Endothelial cell (in vitro differentiated cells): Measurements from ENCODE around the gene CD226. TPM values are rescaled to one million over a fixed set of nuclear protein-coding genes. Genes with fewer than 3 reads are reported as not detected.

Experiments used
- DNase-seq: peaks from one replicate; pipeline ENCODE4 v3.0.0; 2021; ENCODE audit warnings: low spot score
- H3K27ac Mint-ChIP-seq: one replicate; pipeline ENCODE4 v1.8.0; 2021; ENCODE audit warnings: mixed read lengths, inconsistent platforms; ENCODE audit not compliant: unreplicated experiment
- H3K27me3 Mint-ChIP-seq: one replicate; pipeline ENCODE4 v1.8.0; 2021; ENCODE audit warnings: mild to moderate bottlenecking, moderate library complexity, mixed read lengths, inconsistent platforms; ENCODE audit not compliant: unreplicated experiment
- H3K36me3 Mint-ChIP-seq: one replicate; pipeline ENCODE4 v1.8.0; 2021; ENCODE audit warnings: mild to moderate bottlenecking, low read depth, mixed read lengths, inconsistent platforms; ENCODE audit not compliant: unreplicated experiment
- H3K4me1 Mint-ChIP-seq: one replicate; pipeline ENCODE4 v1.8.0; 2021; ENCODE audit warnings: mild to moderate bottlenecking, mixed read lengths, inconsistent platforms; ENCODE audit not compliant: unreplicated experiment
- H3K4me3 Mint-ChIP-seq: one replicate; pipeline ENCODE4 v1.8.0; 2021; ENCODE audit warnings: mild to moderate bottlenecking, mixed read lengths, inconsistent platforms; ENCODE audit not compliant: unreplicated experiment
- H3K9me3 Mint-ChIP-seq: one replicate; pipeline ENCODE4 v1.8.0; 2021; ENCODE audit warnings: mixed read lengths, inconsistent platforms; ENCODE audit not compliant: unreplicated experiment
- CTCF ChIP-seq: fragments of 200-600 bp; sonication (generic); IDR thresholded peaks from one replicate; pipeline ENCODE4 v1.5.0; 2021; ENCODE audit warnings: antibody characterized with exemption; ENCODE audit not compliant: unreplicated experiment
- long read RNA-seq: library from polyadenylated mRNA; unstranded; transcript quantifications from one replicate; pipeline ENCODE4 v2.0.0, GENCODE V29; 2020; ENCODE audit not compliant: unreplicated experiment
- total RNA-seq: library from RNA; stranded (reverse); fragmentation: NEBNext Ultra II Directional; extraction: Animal tissue kit (Norgen Biotek cat#: 25700); gene quantifications from one replicate; pipeline ENCODE4 v1.2.1, GENCODE V29; 2021; ENCODE audit not compliant: unreplicated experiment

CD226 gene
- 0.80 TPM for total RNA-seq
- long read RNA-seq: 0 reads

- no peak for DNase-seq
- Mint-ChIP-seq H3K27ac (no peak within 1 kb of the TSS), H3K9me3 (no peaks in the 10 kb centered on the region), H3K36me3 (no peaks in the 10 kb centered on the region), H3K4me3 (no peak within 1 kb of the TSS), H3K27me3 (no peaks in the 10 kb centered on the region), H3K4me1 (peaks cover 13% of the 10 kb centered on the region)
- no peak for TF ChIP-seq CTCF
Observed at GRCh38 chr18:69947361-69948133, at the start of gene CD226. Gene CD226 (minus strand): TSS chr18:69947873. CDS start chr18:69947406, 467 bp downstream.

DNA sequence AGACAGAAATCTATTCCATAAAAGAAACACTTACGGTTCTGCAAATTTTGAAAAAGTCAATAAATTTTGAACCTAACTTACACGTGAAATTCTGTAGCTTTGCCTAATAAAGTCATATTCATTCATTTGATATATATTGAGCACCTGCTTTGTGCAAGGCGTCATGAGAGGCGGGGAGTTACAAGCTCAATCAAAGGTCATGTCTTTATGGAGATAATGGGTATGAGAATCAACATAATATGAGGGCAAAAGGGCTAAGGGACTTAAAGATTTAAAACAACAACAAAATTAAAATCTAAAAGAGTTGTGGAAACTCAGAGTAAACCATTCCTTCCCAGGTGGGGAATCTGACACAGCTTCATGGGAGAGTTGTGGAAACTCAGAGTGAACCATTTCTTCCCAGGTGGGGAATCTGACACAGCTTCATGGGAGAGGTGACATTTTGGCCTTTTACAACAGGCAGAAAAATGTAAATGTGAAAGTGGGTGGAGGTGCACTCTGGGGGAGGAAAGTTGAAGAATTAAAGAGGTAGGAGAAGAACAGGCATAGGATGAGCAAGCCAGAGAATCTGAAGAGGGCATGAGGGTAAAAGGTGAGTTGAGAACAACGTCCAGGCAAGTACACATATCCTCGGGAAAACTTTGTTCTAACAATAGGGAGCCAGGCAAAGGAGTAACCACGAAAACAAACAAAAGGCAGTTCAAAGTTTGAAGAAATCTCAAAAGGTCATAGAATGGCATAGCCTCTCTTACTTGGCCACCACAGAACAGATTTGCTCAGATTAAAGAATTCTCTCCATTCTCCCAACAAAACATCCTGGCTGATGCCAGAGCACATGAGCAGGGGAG lies 49.5 kb upstream of the CD226 start:
- Mint-ChIP-seq H3K4me3 (no peak overlapping the region), H3K36me3 (no peaks in the 10 kb centered on the region), H3K27me3 (peaks cover 1% of the 10 kb centered on the region), H3K4me1 (peaks cover 24% of the 10 kb centered on the region), H3K27ac (no peak overlapping the region), H3K9me3 (no peaks in the 10 kb centered on the region)
- TF ChIP-seq CTCF: no peak
- DNase-seq: no peak

- Mint-ChIP-seq H3K4me3 (no peak overlapping the region), H3K27me3 (peaks cover 1% of the 10 kb centered on the region), H3K36me3 (no peaks in the 10 kb centered on the region), H3K27ac (no peak overlapping the region), H3K4me1 (peaks cover 22% of the 10 kb centered on the region), H3K9me3 (no peaks in the 10 kb centered on the region)
- no peak for DNase-seq
- TF ChIP-seq CTCF: no peak
Observed at GRCh38 chr18:69996417-69996816, 48.7 kb upstream of the CD226 start.

DNA sequence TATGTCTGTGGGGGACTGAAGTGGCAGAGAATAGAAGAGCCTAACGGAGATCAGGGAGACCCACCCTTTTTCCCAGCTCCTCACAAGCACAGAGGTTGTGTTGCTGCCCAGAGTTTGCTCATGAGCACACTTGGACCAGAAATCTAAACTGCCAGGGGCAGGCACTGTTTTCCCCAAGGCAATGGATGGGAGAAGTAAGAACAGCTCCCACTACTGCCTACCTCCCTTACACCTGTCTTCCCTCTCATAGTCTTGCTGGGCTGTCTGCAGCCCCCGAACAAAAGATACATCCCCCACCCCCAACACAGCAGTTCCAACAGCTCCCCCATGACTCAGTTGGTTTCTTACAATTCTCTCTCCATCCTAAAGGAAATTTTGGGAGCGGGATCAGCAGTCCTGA lies 48.1 kb upstream of the CD226 start:
- no peaks in the 10 kb centered on the region for H3K9me3 Mint-ChIP-seq
- no peak overlapping the region for H3K4me3 Mint-ChIP-seq
- no peaks in the 10 kb centered on the region for H3K36me3 Mint-ChIP-seq
- H3K27me3 Mint-ChIP-seq: peaks cover 1% of the 10 kb centered on the region
- H3K4me1 Mint-ChIP-seq: peaks cover 18% of the 10 kb centered on the region
- H3K27ac Mint-ChIP-seq: no peak overlapping the region
- no peak for TF ChIP-seq CTCF
- DNase-seq: no peak

- Mint-ChIP-seq H3K9me3 (no peaks in the 10 kb centered on the region), H3K4me3 (no peak overlapping the region), H3K27ac (no peak overlapping the region), H3K27me3 (peaks cover 1% of the 10 kb centered on the region), H3K4me1 (peaks cover 9% of the 10 kb centered on the region), H3K36me3 (no peaks in the 10 kb centered on the region)
- DNase-seq: no peak
- no peak for TF ChIP-seq CTCF
Observed at GRCh38 chr18:69992776-69993175, 45.1 kb upstream of the CD226 start.
